Natural killer cell treated with Interleukin-12 subunit alpha and Interleukin-12 subunit beta and Interleukin-15 and Interleukin-18, amount 100 ng/mL, for 72 hours (primary cell): ENCODE measurements around the gene POLN. TPM values are rescaled to one million over a fixed set of nuclear protein-coding genes. Genes with fewer than 3 reads are reported as not detected.

ENCODE experiments used
- ATAC-seq, 2 donors: fragments of 150-1000 bp; cut with Tn5 transposase in 1 of 2; sonication (Bioruptor Pico), chemical (Tn5 transposase) in 1 of 2; 2 replicates each; pipeline ENCODE4 v1.10.0; 2021
- DNase-seq: peaks from one replicate; pipeline ENCODE4 v3.0.0; 2022; ENCODE audit warnings: low spot score
- H3K27ac Mint-ChIP-seq, 2 donors: 1 replicate in 1 of 2; 2 replicates in 1 of 2; pipeline ENCODE4 v1.8.0; 2022; ENCODE audit warnings: mixed read lengths in 2 of 2, mild to moderate bottlenecking in 1 of 2, moderate library complexity in 1 of 2
- H3K27me3 Mint-ChIP-seq, 2 donors: 1 replicate in 1 of 2; 2 replicates in 1 of 2; pipeline ENCODE4 v1.8.0; 2022; ENCODE audit warnings: mixed read lengths in 2 of 2
- H3K36me3 Mint-ChIP-seq: one replicate; pipeline ENCODE4 v1.8.0; 2022; ENCODE audit warnings: mixed read lengths
- H3K4me1 Mint-ChIP-seq, 2 donors: 1 replicate in 1 of 2; 2 replicates in 1 of 2; pipeline ENCODE4 v1.8.0; 2022; ENCODE audit warnings: low read depth in 2 of 2, mixed read lengths in 2 of 2, mild to moderate bottlenecking in 1 of 2
- H3K4me3 Mint-ChIP-seq: one replicate; pipeline ENCODE4 v1.8.0; 2022; ENCODE audit warnings: mixed read lengths
- H3K9me3 Mint-ChIP-seq: 2 replicates; pipeline ENCODE4 v1.8.0; 2022; ENCODE audit warnings: mixed read lengths
- total RNA-seq, 2 donors: library from RNA; stranded (reverse); gene quantifications; one replicate each; pipeline ENCODE4 v1.2.3, GENCODE V29; 2022

Gene POLN
- total RNA-seq, 2 donors from 2014 or later: 3.8 to 6.1 TPM

DNA sequence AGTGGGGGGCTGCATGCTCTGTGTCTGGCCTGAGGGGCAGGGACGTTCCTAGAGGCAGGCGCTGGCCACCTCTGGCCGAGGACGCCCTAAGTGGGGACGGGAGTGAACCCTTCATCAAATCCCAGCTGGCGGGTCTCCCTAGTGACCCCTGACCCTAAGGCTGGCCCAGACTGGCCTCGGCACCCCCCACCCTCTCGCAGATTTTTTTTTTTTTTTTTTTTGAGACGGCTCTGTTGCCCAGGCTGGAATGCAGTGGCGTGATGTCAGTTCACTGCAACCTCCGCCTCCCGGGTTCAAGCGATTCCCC, 21.0 kb upstream of the POLN start:
- Mint-ChIP-seq H3K4me1 (no peaks in the 10 kb centered on the region), H3K4me3 (peak overlapping the region; percentile 76), H3K27me3 (no peaks in the 10 kb centered on the region), H3K27ac (no peak overlapping the region), H3K36me3 (no peaks in the 10 kb centered on the region), H3K9me3 (no peaks in the 10 kb centered on the region)
- no peak for ATAC-seq
- no peak for DNase-seq

DNA sequence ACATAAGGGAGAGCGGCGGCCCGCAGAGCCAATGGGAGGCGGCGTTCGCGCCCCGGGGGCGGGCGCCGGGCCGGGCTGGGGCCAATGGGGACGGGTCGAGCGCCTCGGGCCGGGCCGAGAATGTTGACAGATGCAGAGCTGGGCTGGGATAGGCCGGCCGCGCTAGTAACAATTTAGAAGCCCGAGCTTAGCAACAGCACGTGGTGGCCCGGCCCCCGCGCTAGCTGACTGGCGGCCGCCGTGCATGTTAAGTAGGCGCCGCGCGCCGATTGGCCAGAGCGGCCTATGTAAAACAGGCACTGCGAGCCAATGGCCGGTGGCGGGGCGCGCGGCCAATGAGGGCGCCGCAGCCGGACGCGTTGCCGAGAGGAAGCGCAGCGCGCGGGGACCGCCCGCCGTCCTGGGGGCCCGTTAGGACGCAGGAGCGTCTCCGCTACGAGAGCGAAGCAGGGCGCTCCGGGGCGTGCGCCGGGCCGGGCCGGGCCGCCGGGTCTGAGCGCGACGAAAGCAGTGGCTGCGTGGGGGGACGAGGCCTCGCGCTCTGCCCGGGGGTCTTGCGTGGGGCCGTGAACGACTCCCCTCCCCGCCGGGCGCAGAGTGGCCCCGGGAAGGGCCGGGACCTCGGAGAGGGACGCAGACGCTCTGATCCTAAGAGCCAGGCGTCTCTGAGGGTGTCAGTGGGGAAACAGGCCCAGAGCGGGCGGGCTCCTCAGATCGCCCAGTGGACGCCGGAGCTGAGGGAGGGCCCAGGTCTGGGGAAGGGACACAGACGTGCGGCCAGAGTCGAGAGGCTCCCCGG, 20.4 kb upstream of the POLN start:
- Mint-ChIP-seq H3K9me3 (no peaks in the 10 kb centered on the region), H3K4me3 (peak overlapping the region; percentile 76), H3K36me3 (no peaks in the 10 kb centered on the region), H3K27ac (peak overlapping the region in 1 of 2 donors; percentile 59), H3K27me3 (no peaks in the 10 kb centered on the region), H3K4me1 (no peaks in the 10 kb centered on the region)
- DNase-seq (peak; percentile 99), ATAC-seq (peak; percentile 96)

DNA sequence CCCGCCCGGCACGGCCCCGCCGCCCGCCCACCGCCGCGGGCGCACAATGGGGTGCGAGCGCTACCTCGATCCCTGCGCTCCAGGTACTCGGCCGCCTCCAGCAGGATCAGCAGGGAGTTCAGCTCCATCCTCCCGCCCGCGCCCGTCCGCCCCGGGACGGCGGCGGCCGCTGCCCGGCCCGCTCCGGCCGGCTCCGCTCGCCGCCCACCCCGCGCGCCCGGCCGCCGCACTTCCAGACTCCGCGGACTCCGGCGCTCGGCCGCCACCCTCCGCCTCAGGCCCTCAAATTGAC, 19.9 kb upstream of the POLN start, which contains the start of gene MXD4:
MXD4 (minus strand) TSS at position 257 of the 292 bp plus-strand sequence; CDS start at position 128, 129 bp downstream.
- H3K4me3 Mint-ChIP-seq: peak within 1 kb of the TSS; percentile 76
- H3K27ac Mint-ChIP-seq: peak within 1 kb of the TSS in 1 of 2 donors; percentile 59
- H3K27me3 Mint-ChIP-seq: no peaks in the 10 kb centered on the region
- no peaks in the 10 kb centered on the region for H3K36me3 Mint-ChIP-seq
- H3K4me1 Mint-ChIP-seq: no peaks in the 10 kb centered on the region
- ATAC-seq (no peak), DNase-seq (no peak)
- H3K9me3 Mint-ChIP-seq: no peaks in the 10 kb centered on the region

DNA sequence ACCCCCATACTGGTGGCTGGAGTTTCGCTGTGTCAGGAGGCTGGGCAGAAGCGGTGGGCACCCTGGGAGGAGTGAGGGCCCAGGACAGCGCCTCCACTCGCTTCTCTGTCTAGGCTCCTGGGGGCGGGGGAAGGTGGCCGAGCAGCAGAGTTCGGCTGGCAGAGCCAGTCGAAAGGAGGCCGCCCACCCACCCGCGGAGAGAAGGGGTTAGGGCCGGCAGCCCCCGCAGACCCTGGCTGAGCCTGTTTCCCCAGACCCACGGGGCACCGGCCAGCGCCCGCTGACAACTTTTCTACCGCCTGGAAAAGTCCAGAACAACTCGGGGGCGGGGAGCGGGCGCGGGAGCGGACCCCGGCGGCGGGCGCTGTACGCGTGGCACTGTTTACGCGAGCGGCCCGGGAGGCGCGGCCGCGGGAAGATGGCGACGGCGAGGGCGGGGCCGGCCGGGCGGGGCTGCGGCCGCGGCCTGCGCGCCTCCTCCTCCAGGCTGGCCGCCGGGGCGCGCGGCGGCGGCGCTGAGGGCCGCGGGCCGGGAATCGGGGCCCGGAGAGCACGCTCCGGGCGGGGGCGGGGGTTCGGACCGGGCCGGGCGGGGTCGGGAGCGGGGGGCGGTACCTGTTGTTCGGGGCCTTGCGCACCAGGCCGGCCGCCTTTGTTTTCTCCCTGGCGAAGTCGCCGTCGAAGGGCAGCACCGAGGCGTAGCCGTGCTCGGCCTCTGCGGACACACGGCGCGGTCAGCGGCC, 19.4 kb upstream of the POLN start:
- Mint-ChIP-seq H3K27me3 (no peaks in the 10 kb centered on the region), H3K4me3 (peak overlapping the region; percentile 42)
- ATAC-seq: peak; percentile 50 to 62

DNA sequence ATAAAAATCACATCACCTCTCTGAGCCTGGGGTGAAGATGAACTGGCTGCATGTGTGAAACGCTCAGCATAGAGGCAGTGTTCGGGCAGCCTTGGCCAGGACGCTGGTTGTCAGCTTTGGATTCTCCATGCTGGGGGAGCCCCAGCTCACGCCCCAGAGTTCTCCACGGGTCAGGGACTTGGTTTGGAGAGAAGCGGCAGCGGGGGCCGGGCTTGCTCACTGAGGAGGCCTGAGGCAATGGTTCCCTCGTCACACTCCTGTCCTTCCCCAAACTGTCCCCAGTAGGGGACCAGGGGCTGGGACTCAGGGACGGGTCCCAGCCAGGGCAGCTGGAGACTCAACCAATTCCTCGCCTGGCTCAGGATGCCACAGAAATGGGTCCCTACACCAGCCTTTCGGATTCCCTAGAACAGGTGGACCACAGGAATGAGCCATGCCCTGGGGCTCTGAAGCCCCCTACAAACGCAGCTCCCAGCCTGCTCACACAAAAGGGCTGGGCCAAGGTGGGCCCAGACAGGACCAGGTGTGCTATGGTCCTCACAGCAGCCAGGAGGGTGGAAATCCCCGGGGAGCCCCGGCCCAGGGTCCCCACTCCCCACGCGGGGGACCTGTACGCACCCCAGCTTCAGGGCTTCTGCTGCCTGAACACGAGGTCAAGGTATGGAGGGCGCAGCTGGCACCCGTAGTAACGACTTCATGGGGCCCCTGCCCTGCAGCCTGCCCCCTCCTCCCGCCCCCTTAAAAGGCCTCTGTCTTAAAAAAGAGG, 18.6 kb upstream of the POLN start:
- H3K4me1 Mint-ChIP-seq: no peaks in the 10 kb centered on the region
- no peaks in the 10 kb centered on the region for H3K36me3 Mint-ChIP-seq
- H3K4me3 Mint-ChIP-seq: peak overlapping the region; percentile 42
- no peaks in the 10 kb centered on the region for H3K9me3 Mint-ChIP-seq
- no peaks in the 10 kb centered on the region for H3K27me3 Mint-ChIP-seq
- no peak for DNase-seq
- H3K27ac Mint-ChIP-seq: no peak overlapping the region
- ATAC-seq: no peak

More for the DNA sequence above, 19.4 kb upstream of the POLN start:
- Mint-ChIP-seq H3K36me3 (no peaks in the 10 kb centered on the region), H3K27ac (peak overlapping the region in 1 of 2 donors; percentile 59), H3K9me3 (no peaks in the 10 kb centered on the region), H3K4me1 (no peaks in the 10 kb centered on the region)
- DNase-seq: peak; percentile 80

DNA sequence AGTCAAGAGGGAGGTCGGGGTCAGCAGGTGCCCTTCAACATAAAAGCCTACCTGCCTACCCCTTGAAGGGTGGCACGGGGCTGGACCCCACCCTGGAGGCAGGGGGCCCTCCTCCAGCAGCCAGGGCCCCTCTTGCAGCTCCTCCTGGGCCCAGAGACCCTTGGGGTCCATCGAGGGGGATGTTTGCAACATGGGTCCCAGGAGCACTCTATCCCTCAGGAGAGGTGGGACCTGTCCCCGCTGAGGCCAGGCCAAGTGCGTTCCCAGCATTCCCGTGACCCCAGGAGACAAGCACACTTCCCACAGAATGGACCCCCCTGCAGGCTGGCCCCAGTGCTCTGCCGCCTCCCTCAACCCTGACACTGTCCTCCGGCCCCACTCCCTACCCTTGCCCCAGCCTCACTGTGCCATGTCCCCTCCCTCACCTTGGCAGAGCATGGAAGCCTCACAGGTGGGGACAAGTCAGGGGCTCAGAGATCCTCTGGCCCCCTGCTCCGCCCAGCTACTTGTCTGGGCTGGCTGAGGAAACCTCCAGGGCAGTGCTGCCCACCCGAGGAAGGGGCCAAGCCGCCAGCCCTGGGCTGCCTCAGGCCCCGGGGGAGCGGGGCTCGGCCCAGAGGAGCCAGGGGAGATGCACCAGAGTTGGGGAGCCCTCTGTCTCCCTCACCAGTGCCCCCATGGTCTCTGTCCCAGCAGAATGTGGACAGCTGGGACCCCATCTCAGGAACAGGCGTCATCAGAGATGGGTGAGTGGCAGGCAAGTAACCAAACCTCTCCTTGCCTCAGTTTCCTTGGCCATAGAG, 17.8 kb upstream of the POLN start:
- Mint-ChIP-seq H3K9me3 (no peaks in the 10 kb centered on the region), H3K36me3 (no peaks in the 10 kb centered on the region), H3K4me1 (no peaks in the 10 kb centered on the region), H3K4me3 (no peak overlapping the region), H3K27me3 (no peaks in the 10 kb centered on the region), H3K27ac (no peak overlapping the region)
- ATAC-seq: no peak
- peak; percentile 58 for DNase-seq

DNA sequence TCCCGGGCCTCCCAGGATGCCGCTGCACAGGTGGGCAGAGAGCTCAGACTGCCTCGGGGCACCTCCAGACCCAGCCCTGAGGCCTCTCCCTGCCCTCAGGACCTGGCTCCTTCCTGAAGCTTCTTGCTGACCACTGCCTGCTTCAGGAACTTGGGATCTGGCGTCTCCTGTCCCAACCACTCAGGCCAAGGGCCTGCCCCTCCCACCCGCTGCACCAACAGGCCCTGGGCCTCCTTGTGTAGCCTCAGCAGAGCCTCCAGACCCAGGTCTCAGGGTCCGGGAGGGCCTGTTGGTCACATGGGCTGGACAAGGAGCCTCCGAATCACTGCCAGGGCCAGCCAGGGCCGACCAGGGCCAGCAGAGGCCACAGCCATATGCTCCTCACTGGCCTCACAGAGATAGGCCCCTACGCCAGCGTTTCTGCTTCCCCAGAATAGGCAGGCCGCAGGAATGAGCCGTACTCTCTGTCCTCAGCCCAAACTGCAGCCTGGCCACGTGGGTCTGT, 17.2 kb upstream of the POLN start:
- H3K9me3 Mint-ChIP-seq: no peaks in the 10 kb centered on the region
- ATAC-seq: no peak
- H3K36me3 Mint-ChIP-seq: no peaks in the 10 kb centered on the region
- no peaks in the 10 kb centered on the region for H3K27me3 Mint-ChIP-seq
- no peaks in the 10 kb centered on the region for H3K4me1 Mint-ChIP-seq
- H3K4me3 Mint-ChIP-seq: no peak overlapping the region
- peak; percentile 44 for DNase-seq
- no peak overlapping the region for H3K27ac Mint-ChIP-seq

DNA sequence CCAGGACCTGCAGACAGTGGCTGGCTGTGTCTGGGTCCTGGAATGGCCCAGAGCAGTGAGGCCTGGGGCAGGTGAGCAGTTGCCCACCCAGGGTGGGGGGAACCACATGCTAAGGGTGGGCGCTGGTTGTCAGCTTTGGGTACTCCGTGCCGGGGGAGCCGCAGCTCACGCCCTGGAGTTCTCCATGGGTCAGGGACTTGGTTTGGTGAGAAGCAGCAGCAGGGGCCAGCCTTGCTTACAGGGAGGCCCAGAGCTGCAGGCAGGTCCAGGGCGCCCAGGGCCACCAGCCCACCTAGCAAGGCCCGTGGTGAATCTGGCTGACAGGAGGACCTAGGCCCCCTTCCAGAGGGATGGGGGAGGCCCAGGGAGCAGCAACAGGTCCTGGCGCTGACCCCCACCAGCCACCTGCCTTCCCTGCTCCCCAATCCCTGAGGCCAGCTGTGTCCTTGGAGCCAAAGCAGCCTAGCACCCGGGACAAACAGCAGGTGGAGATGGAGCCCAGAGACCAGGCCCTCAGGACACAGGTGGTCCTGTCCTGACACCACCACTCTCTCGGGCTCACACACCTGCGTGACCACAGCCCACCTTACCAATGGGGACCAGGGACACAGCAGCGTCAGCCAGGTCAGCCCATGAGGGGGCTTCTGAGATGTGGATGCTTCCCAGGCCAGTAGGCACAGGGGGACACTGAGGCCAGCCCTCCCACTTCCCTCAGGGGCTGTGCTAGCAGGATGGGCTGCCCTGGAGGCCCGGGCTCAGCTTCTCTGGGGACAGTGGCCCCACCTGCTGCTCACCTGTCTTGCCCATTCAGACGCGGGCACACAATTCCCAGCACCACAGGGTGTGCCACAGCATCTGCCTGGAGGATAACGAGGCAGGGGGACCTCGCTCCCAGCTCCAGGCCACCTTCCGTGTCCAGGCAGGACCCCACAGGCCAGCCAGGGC, 16.4 kb upstream of the POLN start:
- Mint-ChIP-seq H3K4me1 (no peaks in the 10 kb centered on the region), H3K27ac (no peak overlapping the region), H3K36me3 (no peaks in the 10 kb centered on the region), H3K9me3 (no peaks in the 10 kb centered on the region), H3K4me3 (no peak overlapping the region), H3K27me3 (no peaks in the 10 kb centered on the region)
- DNase-seq (peak; percentile 57), ATAC-seq (no peak)

DNA sequence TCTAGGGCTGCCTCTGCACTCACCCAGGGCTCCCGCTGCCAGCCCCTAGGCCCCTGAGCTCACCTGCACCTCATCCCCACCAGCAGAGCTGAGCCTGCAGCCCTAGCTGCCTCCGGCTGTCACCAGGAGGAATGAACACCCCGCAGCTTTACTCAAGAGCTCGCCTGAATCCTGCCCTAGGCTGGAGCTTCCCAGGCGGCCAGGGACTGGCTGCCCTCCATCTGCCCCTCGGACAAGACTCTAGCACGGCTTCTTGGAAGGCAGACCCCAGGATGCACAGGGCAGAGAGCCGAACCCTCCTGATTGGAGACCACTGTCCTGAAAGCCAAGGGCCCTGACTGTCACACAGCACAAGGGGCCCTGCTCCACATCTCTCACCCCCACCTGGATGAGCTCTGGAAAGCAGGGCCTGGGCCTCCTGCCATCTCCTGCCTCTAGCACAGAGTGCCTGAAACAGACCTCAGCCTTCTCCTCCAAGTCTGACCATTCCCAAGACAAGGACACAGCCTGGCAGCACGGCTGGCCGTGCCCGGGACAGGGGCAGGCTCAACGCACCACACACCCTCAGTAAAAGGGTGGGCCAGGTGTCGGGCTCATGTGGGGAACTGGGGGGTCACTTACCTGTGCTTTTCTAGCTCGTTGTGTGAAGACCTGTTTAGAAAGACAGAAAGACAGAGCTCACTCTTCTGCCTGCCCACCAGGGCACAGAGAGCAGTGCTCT, 15.6 kb upstream of the POLN start:
- ATAC-seq (no peak), DNase-seq (peak; percentile 53)
- Mint-ChIP-seq H3K27me3 (no peaks in the 10 kb centered on the region), H3K36me3 (no peaks in the 10 kb centered on the region), H3K27ac (no peak overlapping the region), H3K4me1 (peaks cover 0 to 3% of the 10 kb centered on the region in 2 donors), H3K9me3 (no peaks in the 10 kb centered on the region), H3K4me3 (no peak overlapping the region)

DNA sequence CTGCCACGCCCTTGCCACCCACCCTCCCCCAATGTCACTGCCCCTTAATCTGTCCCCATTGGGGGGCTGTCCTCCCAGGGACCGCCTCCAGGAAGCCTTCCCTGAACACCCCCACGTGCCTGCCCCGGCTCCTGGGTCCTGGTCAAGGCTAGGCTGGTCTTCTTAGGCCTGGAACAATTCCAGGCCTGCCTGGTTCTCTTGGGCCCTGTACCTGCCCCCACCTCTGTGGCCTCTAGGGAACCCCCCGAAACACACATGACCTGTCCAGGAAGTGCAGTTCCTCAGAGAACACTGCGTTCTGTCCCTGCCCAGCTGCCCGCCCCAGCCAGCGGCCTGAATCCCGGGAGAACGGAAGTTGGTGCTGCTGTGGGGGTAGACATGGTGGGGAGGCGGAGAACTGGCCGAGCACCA, 14.9 kb upstream of the POLN start:
- Mint-ChIP-seq H3K27me3 (no peaks in the 10 kb centered on the region), H3K27ac (no peak overlapping the region), H3K9me3 (no peaks in the 10 kb centered on the region), H3K36me3 (no peaks in the 10 kb centered on the region), H3K4me1 (peaks cover 0 to 3% of the 10 kb centered on the region in 2 donors), H3K4me3 (no peak overlapping the region)
- DNase-seq: peak; percentile 53
- ATAC-seq: no peak

DNA sequence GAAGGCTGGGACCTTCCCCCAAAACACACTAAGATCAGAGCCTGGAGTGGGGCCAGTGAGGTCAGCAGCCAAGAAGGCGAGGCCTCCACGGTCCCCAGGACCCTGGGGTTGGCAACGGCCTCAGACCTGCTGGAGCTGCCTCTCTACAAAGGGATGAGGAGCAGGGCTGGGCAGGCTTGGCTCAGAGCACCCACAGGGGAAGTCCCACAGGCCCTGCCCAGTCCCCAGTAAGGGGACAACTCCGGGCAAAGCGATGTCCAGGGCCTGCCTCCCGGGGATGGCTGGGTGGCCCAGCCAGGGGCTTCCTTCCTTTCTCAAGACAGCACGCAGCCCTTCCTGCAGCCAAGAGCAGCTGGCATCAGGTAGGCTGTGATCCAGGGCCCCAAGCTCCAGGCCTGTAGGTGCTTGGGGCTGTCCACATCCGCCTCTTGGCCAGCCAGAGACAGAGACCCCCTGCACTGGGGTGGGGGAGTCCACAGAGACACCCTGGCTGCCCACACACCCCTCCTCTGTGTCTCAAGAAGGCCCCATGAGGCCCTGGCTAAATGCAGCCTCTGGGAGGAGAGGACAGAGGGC, 14.3 kb upstream of the POLN start:
- Mint-ChIP-seq H3K9me3 (no peaks in the 10 kb centered on the region), H3K27me3 (no peaks in the 10 kb centered on the region), H3K27ac (no peak overlapping the region), H3K4me1 (peaks cover 0 to 3% of the 10 kb centered on the region in 2 donors), H3K4me3 (no peak overlapping the region), H3K36me3 (no peaks in the 10 kb centered on the region)
- DNase-seq: peak; percentile 49
- ATAC-seq: no peak
